Measurements from ENCODE around the gene TSC22D2.
"Not testable (repeated sequence)": the region's sequence is repeated elsewhere in the genome, so short reads cannot be mapped to it uniquely, and the experiment has no call there.

Gene TSC22D2

GRCh38 chr3:150497956-150498355 is 89.9 kb downstream of the TSC22D2 start:
- no peak overlapping the region for H3K27ac ChIP-seq
- TF ChIP-seq ZFX (IDR thresholded peaks at IDR 0.05; ENCODE audit: borderline replicate concordance), result no peak
- no peak for TF ChIP-seq CTCF (IDR thresholded peaks at IDR 0.05)

- not testable (repeated sequence) for H3K27ac ChIP-seq
These were observed 92.9 kb downstream of the TSC22D2 start for GRCh38 chr3:150500960-150501359.

GRCh38 chr3:150503402-150504099 is 95.5 kb downstream of the TSC22D2 start:
- TF ChIP-seq ZFX (IDR thresholded peaks at IDR 0.05; ENCODE audit: borderline replicate concordance) (no peak), CTCF (IDR thresholded peaks at IDR 0.05) (no peak)
- no peak overlapping the region for H3K27ac ChIP-seq

- H3K27ac ChIP-seq, result no peak overlapping the region
- TF ChIP-seq ZFX (IDR thresholded peaks at IDR 0.05; ENCODE audit: borderline replicate concordance), result no peak
- no peak for TF ChIP-seq CTCF (IDR thresholded peaks at IDR 0.05)
These were observed 96.4 kb downstream of the TSC22D2 start for GRCh38 chr3:150504483-150504882.

- TF ChIP-seq CTCF (IDR thresholded peaks at IDR 0.05) (no peak), ZFX (IDR thresholded peaks at IDR 0.05; ENCODE audit: borderline replicate concordance) (no peak)
- no peak overlapping the region for H3K27ac ChIP-seq
These were observed 100.3 kb downstream of the TSC22D2 start for GRCh38 chr3:150508401-150508800.

GRCh38 chr3:150509780-150510179 is 101.7 kb downstream of the TSC22D2 start:
- no peak for TF ChIP-seq ZFX (IDR thresholded peaks at IDR 0.05; ENCODE audit: borderline replicate concordance)
- TF ChIP-seq CTCF (IDR thresholded peaks at IDR 0.05), result no peak
- no peak overlapping the region for H3K27ac ChIP-seq

- TF ChIP-seq ZFX (IDR thresholded peaks at IDR 0.05; ENCODE audit: borderline replicate concordance) (no peak), CTCF (IDR thresholded peaks at IDR 0.05) (no peak)
- H3K27ac ChIP-seq, result no peak overlapping the region
These were observed 103.2 kb downstream of the TSC22D2 start for GRCh38 chr3:150511122-150511821.
